Uterus (tissue), 4 donors: ENCODE results near the gene CRLF1. TPM values are rescaled to one million over a fixed set of nuclear protein-coding genes. Genes with fewer than 3 reads are reported as not detected.

Experiments used
- DNase-seq, 2 donors: peaks; one replicate each; pipeline ENCODE4 v3.0.0-alpha.2; 2019 to 2020
- H3K27ac ChIP-seq, 2 donors: fragments of 200-600 bp; sonication (generic); 1 replicate in 1 of 2; 2 replicates in 1 of 2; pipeline ENCODE4 v1.5.1; 2016 to 2018
- H3K27me3 ChIP-seq, 2 donors: fragments of 200-600 bp; sonication (generic); one replicate each; pipeline ENCODE4 v1.5.1; 2018 to 2019; ENCODE audit warnings: control low read depth in 1 of 2
- H3K36me3 ChIP-seq, 2 donors: fragments of 200-600 bp; sonication (generic); one replicate each; pipeline ENCODE4 v1.5.1; 2019; ENCODE audit warnings: control low read depth in 1 of 2
- H3K4me1 ChIP-seq, 2 donors: fragments of 200-600 bp; sonication (generic); one replicate each; pipeline ENCODE4 v1.5.1; 2018 to 2019; ENCODE audit warnings: control low read depth in 1 of 2
- H3K4me3 ChIP-seq, 2 donors: fragments of 200-600 bp; sonication (generic); 1 replicate in 1 of 2; 2 replicates in 1 of 2; pipeline ENCODE4 v1.5.1; 2018 to 2019; ENCODE audit warnings: mild to moderate bottlenecking in 1 of 2
- H3K9me3 ChIP-seq, 2 donors: fragments of 200-600 bp; sonication (generic); one replicate each; pipeline ENCODE4 v1.5.1; 2019; ENCODE audit warnings: control low read depth in 1 of 2
- CTCF ChIP-seq, 4 experiments: fragments of 200-600 bp in 2 of 4; fragments of 450-650 bp in 2 of 4; sonication (generic) in 2 of 4; IDR thresholded peaks; one replicate each; pipeline ENCODE4 v1.5.1; 2016 to 2019; ENCODE audit warnings: antibody characterized with exemption in 4 of 4, mild to moderate bottlenecking in 2 of 4, moderate library complexity in 1 of 4
- POLR2A ChIP-seq, 2 donors: fragments of 450-650 bp; IDR thresholded peaks; one replicate each; pipeline ENCODE4 v1.6.1; 2016; ENCODE audit warnings: antibody characterized with exemption in 2 of 2, mild to moderate bottlenecking in 1 of 2, moderate library complexity in 1 of 2
- intact Hi-C: fragments of 100-400 bp; cut with DNase I; formaldehyde crosslinking; loops from one replicate; pipeline ENCODE4 v1.15.1; 2023; ENCODE audit warnings: low total_unique reads
- total RNA-seq, 4 donors: library from RNA; depleted of rRNA in 3 of 4; stranded (reverse); fragments of >200 nt in 3 of 4; gene quantifications; one replicate each; pipeline versions ENCODE4 v1.1.0 to v1.2.4, GENCODE V29; 2014 to 2023
- donor health status: DM: yes; HTN: yes; CAD: no.

The CRLF1 gene
- total RNA-seq, 4 donors from 2014 or later, result 0.26 to 0.69 (median 0.67) TPM; not detected in 1

GRCh38 chr19:18587561-18587960 lies 19.0 kb downstream of the CRLF1 start:
- Histone ChIP-seq H3K27me3 (no peaks in the 10 kb centered on the region), H3K9me3 (no peaks in the 10 kb centered on the region), H3K4me3 (no peak overlapping the region), H3K4me1 (peaks cover 0 to 6% of the 10 kb centered on the region in 2 donors), H3K36me3 (no peaks in the 10 kb centered on the region), H3K27ac (peak overlapping the region; percentile 88 to 89)
- no peak for TF ChIP-seq POLR2A (IDR thresholded peaks at IDR 0.05)
- TF ChIP-seq CTCF (IDR thresholded peaks at IDR 0.05), result no peak
- intact Hi-C loops, result no loop called here
- no peak for DNase-seq

GRCh38 chr19:18586306-18586705 lies 20.3 kb downstream of the CRLF1 start:
- H3K27me3 ChIP-seq, result no peaks in the 10 kb centered on the region
- TF ChIP-seq CTCF (IDR thresholded peaks at IDR 0.05) (no peak), POLR2A (IDR thresholded peaks at IDR 0.05) (no peak)
- H3K4me3 ChIP-seq, result no peak overlapping the region
- H3K4me1 ChIP-seq, result peaks cover 0 to 6% of the 10 kb centered on the region in 2 donors
- DNase-seq, result no peak
- intact Hi-C loops, result no loop called here
- no peaks in the 10 kb centered on the region for H3K36me3 ChIP-seq
- no peak overlapping the region for H3K27ac ChIP-seq
- no peaks in the 10 kb centered on the region for H3K9me3 ChIP-seq

GRCh38 chr19:18580311-18580710 lies 26.3 kb downstream of the CRLF1 start:
- TF ChIP-seq POLR2A (IDR thresholded peaks at IDR 0.05), result no peak
- TF ChIP-seq CTCF (IDR thresholded peaks at IDR 0.05), result no peak
- intact Hi-C loops, result no loop called here
- no peak for DNase-seq
- Histone ChIP-seq H3K9me3 (no peaks in the 10 kb centered on the region), H3K4me3 (no peak overlapping the region), H3K4me1 (no peaks in the 10 kb centered on the region), H3K36me3 (no peaks in the 10 kb centered on the region), H3K27me3 (no peaks in the 10 kb centered on the region), H3K27ac (no peak overlapping the region)

GRCh38 chr19:18577365-18577914 lies 29.2 kb downstream of the CRLF1 start:
- Histone ChIP-seq H3K36me3 (no peaks in the 10 kb centered on the region), H3K9me3 (no peaks in the 10 kb centered on the region), H3K4me1 (peaks cover 8 to 9% of the 10 kb centered on the region in 2 donors), H3K27ac (no peak overlapping the region), H3K4me3 (no peak overlapping the region), H3K27me3 (no peaks in the 10 kb centered on the region)
- intact Hi-C loops, result loop anchor here (10.0 kb wide), 1 partner anchor 133 kb away; no protein-coding TSS in a partner anchor
- no peak for DNase-seq
- TF ChIP-seq POLR2A (IDR thresholded peaks at IDR 0.05) (no peak), CTCF (IDR thresholded peaks at IDR 0.05) (no peak)

- Histone ChIP-seq H3K36me3 (no peaks in the 10 kb centered on the region), H3K4me3 (no peak overlapping the region), H3K9me3 (no peaks in the 10 kb centered on the region), H3K4me1 (peaks cover 8 to 9% of the 10 kb centered on the region in 2 donors), H3K27ac (no peak overlapping the region), H3K27me3 (no peaks in the 10 kb centered on the region)
- TF ChIP-seq POLR2A (IDR thresholded peaks at IDR 0.05) (no peak), CTCF (IDR thresholded peaks at IDR 0.05) (no peak)
- DNase-seq, result no peak
- intact Hi-C loops, result loop anchor here (10.0 kb wide), 1 partner anchor 132 kb away; no protein-coding TSS in a partner anchor
These were observed 30.2 kb downstream of the CRLF1 start for GRCh38 chr19:18576383-18576782.
